Islet of Langerhans (tissue), 1 donor: ENCODE data around the gene PRC1.
A peak's percentile ranks its signal among the peaks of the same experiment; 100 is the strongest.

Experiments
- FAIRE-seq: peaks from one replicate; lab custom pipeline; 2011; peaks lifted over from hg19 to GRCh38; lab: Jason Lieb, UNC

PRC1 gene

DNA sequence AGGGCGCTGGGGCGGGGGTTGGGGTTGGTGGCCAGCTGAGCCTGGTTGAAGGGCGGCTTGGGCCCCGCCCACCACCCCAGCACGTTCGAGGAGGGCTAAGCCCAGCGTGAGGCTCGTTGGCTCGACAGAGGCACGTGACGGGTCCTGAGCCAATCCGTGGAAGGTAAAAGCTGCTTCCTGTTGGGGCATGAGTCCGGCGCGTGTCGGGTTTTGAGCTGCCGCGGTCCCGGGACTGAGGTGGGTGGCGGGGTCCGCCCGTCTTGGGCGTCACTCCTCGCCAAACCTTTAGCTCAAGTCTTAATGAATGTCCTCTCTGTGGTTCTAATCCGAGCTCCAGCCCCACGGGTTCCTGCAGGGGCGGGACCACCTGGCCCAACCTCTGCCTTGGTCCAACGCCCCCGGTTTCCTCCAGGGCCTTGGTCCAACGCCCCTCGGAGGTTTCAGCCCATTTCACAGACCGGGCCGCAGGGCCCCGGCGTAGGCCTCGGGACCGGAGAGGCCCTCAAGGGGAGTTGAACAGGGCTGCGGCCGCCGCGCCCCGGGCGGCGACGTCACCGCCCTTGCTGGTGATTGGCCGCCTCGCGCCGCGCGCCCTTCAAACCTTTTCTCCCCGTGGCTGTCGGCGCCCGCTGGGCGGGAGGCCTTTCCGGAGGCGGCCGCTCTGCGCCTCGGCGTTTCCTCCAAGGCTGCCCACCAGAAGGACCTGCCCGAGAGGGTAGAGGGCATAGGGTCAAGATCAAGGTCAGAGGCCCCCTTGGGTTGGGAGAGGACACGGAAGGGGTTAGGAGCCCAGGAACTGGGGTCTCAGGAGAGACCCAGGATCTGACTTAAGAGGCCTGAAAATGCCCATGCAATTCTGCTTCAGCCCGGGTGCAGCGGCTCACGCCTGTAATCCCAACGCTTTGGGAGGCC is 39.4 kb downstream of the PRC1 start, which contains the start of gene RCCD1:
Gene RCCD1, plus strand, starts transcription at position 173 of the 912 bp plus-strand sequence. CDS start 1,851 bp downstream, outside the sequence.
- FAIRE-seq, result peak; percentile 87

DNA sequence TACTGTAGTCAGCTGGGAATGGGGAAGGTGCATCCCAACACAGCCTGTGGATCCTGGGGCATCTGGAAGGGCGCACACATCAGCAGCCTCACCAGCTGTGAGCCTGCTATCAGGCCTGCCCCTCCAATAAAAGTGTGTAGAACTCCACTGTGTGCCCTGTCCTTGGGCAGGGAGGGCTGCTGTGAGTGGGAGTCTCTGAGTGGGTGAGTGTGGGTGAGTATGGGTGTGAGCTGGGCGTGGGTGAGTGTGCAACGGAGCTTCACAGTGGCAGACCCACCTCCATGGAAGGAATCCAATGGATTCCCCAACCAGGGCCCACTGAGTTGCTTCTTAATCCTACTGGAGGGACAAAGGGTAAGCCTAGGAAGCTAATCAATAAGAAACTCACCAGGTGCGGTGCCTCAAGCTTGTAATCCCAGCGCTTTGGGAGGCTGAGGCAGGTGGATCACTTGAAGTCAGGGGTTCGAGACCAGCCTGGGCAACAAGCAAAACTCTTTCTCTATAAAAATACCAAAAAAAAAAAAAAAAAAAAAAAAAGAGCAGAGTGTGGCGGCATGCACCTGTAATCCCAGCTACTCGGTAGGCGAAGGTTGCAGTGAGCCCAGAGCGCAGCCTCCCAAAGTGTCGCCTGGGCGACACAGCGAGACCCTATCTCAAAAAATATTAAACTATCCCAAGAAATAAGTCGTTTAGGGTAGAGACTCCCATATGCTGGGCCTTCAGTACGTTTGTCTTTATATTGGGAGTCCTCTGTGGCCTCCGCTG is 40.2 kb downstream of the PRC1 start:
- FAIRE-seq, result no peak

DNA sequence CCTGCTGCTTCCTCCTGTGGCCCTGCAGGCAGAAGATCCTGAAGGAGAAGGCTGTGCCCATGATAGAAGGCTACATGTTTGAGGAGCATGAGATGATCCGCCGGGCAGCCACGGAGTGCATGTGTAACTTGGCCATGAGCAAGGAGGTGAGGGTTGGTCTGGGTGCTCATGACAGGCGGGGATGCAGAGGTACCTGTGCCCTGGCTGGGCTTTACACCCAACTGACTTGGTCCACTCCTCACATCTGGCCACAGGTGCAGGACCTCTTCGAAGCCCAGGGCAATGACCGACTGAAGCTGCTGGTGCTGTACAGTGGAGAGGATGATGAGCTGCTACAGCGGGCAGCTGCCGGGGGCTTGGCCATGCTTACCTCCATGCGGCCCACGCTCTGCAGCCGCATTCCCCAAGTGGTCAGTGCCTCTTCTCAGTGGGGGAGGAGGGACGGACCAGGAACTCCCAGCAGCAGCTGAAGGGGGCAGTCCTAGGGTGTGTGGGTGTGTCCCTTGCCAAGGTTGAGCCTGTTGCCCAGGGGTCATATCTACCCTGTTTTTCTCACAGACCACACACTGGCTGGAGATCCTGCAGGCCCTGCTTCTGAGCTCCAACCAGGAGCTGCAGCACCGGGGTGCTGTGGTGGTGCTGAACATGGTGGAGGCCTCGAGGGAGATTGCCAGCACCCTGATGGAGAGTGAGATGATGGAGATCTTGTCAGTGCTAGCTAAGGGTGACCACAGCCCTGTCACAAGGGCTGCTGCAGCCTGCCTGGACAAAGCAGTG is 41.2 kb downstream of the PRC1 start:
- FAIRE-seq, result no peak

DNA sequence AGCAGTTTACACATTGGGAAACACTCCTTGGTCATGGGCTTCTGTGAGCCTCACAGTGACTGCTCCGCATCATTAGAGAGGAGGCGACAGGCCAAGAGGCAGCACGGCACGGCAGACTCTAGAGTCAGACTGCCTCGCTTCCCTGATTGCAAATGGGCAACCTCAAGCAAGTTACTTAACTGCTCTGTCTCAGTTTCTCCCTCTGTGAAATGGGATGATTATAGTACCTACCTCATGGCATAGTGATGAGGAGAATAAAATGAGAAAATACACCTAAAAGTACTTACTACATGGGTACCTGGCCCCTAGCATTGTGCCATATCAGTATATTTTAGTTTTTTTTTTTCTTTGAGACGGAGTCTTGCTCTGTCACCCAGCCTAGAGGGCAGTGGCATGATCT is 43.7 kb downstream of the PRC1 start:
- FAIRE-seq, result no peak

DNA sequence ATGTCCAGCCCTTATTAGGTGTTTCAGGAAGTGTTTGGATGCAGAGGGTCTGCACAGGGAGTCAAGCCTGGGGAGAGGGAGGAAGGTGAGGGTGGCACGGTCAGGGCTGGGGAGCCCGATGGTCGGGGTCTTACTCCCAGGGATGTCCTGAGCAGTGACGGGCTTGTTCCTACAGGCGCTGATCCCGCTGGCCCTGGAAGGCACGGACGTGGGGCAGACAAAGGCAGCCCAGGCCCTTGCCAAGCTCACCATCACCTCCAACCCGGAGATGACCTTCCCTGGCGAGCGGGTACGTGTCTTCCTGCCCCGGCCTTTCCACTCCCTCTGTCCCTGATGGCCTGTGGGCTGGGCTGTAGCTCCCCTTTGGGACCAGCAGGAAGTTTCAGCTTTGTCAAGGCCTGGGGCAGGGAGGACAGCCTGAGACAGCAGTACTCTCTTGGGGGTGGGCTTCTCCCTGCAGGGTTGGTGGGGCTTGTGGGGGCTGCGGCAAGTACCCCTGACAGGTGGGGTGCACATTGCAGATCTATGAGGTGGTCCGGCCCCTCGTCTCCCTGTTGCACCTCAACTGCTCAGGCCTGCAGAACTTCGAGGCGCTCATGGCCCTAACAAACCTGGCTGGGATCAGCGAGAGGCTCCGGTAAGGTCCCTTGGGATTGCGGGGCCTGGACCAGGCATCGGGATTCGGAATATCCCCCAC is 44.2 kb downstream of the PRC1 start:
- FAIRE-seq, result no peak

DNA sequence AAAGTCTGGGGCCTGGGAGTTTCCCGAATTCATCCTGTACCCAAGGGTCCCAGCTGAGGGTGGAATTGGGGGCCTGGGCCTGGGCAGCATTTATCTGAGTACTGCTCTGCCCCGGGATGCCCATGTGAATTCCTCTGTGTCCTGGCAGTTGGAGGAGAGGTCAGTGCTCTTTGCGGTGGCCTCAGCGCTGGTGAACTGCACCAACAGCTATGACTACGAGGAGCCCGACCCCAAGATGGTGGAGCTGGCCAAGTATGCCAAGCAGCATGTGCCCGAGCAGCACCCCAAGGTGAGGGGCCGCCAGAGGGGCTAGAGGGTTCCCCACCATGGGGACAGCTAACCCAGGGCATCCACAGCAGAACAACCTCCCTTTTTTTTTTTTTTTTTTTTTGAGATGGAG is 45.8 kb downstream of the PRC1 start:
- FAIRE-seq, result no peak

DNA sequence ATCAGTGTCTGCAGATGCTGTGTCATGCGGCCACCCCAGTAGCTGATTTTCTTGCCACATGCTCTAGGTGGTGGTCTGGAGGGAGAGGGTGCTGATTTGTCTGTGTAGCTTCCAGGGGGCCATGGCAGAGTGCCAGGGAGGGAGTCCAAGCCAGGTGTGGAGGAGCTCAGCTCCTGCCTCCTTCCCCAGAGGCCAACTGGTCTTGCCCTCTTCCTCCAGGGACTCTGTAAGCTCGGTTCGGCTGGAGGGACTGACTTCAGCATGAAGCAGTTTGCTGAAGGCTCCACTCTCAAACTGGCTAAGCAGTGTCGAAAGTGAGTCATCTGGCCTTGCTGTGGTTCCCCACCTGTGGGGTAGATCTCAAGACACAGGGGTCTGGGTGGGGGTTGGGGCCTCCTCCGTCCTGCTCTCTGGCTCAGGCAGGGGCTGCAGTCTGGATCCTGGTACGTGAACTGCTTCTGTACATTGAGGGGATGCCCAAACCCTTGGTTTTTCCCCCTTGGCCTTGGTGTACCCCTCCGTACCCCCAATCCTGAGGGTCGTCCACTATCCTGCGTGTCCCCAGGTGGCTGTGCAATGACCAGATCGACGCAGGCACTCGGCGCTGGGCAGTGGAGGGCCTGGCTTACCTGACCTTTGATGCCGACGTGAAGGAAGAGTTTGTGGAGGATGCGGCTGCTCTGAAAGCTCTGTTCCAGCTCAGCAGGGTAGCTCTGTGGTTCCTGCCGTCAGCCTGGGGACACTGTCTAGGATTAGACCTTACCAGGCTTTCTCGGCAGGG is 46.6 kb downstream of the PRC1 start:
- FAIRE-seq, result no peak

DNA sequence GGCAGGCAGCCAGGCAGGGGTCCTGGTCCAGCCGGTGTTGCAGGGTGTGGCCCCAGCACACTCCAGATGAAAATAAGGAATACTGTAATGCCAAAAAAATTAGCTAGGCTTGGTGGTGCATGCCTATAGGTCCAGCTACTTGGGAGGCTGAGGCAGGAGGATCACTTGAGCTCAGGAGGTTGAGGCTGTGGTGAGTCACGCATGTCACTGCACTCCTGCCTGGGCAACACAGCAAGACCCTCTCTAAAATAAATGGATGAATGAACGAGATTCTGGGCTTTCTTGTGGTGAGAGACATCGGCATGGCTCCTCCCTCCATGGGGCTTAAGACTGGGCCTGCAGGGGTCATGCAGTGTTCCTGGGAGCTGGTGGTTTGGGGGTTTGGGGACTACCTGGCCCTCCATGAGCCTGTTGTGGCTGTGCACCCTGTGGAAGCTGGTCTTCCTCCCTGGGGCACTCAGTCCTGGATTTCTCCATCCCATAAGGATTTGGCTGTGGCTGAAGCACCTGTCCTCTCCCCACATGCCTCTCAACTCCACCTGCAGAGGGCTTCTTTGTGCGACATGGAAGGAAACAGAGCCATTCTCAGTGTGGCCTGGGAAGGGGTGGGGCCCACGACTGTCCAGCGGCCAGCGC is 47.3 kb downstream of the PRC1 start:
- FAIRE-seq, result no peak

DNA sequence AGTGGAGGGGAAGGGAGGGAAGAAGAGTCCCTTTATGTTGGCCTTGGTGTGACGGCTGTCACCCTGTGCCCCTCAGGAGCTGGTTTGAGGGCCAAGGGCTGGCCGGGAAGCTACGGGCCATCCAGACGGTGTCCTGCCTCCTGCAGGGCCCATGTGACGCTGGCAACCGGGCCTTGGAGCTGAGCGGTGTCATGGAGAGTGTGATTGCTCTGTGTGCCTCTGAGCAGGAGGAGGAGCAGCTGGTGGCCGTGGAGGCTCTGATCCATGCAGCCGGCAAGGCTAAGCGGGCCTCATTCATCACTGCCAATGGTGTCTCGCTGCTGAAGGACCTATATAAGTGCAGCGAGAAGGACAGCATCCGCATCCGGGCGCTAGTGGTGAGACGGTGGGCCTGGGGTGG is 47.8 kb downstream of the PRC1 start:
- FAIRE-seq, result no peak

DNA sequence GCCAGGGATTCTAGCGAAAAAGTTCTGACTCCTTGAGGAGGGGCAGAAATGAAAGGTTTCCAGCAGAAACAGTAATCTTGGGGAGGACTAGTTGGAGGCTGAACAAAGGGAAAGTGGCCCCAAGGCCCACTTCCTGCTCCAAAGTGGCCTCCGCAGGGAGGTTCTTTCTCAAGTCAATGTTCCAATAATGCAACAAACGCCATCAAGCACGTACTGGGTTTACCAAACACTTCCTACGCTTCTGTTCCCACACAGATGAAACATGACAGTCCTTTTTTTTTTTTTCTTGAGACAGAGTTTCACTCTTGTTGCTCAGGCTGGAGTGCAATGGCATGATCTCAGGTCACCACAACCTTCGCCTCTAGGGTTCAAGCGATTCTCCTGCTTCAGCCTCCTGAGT is 49.2 kb downstream of the PRC1 start:
- no peak for FAIRE-seq

DNA sequence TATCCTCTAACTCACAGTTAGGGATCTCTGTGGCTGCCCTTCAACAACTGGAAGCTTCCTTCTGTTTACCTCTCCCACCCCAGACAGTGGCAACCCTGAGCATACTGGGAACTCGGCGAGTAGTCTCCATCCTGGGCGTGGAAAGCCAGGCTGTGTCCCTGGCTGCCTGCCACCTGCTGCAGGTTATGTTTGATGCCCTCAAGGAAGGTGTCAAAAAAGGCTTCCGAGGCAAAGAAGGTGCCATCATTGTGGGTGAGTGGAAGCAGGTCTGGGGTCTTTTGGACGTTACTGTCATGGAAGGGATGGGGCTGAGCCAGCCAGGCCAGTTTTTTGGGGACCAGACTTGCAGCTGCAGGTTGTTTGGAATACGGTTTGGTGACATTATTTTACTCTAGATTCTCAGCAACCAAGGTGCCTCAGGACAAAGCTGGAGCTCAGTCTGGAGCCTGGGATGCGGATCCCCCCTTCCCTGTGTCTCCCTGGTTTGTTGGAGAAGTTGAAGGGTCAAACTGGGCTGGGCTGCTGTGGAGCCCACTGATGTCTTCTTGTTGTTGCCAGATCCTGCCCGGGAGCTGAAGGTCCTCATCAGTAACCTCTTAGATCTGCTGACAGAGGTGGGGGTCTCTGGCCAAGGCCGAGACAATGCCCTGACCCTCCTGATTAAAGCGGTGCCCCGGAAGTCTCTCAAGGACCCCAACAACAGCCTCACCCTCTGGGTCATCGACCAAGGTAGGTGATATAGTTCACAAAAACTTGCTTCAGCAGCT is 51.8 kb downstream of the PRC1 start:
- FAIRE-seq, result no peak

DNA sequence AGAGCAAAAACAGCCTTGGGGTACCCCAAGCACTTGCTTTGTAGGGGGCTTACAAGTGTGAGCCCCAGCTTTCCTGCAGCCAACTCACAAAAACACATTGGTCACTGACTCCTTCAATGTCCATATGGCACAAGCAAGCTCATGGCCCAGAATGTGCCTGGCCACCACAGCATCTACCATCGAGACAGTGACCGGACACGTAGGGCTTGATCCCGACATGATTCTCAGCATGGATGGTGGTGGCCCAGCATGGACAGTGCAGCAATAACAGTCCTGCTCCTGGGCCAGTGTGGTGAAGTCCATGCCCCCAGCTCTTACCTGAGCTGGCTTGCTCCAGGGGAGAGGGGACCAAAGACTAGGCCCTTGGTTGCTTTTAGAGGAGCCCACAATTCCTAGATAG is 53.3 kb downstream of the PRC1 start:
- FAIRE-seq, result no peak

DNA sequence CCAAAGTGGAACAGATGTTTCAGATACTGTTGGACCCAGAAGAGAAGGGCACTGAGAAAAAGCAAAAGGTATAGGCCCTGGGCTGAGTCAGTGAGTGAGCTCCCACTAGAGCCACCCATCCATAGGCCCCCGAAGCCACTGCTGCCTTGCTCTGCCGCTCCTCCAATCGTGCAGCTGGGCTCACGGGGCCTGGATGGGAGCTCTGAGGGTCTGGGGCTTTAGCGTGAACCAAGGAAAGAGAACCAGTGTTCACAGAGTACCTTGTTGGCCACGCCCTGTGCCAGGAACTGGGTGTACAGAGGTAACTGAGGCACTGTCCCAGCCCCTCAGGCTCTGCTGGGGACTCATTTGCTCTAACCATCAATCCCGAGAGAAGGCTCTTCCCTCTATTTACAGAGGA is 54.6 kb downstream of the PRC1 start:
- FAIRE-seq, result no peak

DNA sequence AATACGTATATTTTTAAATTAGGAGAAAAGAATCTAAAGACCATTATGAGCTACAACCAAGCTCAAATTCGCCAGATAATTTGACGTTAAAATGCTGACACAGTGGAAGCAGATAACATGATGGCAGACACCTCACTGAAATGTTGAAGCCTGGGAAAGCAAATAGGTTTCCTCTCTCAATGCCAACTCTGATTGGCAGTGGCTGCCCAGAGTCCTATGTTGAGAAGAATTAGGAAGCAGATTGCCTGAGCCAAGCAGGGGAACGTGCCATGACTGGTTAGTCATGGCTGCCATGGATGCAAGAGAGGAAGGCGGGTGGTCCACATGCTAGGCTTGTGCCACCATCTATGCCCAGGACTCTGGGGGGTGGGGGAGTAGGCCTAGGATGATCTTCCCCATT is 56.1 kb downstream of the PRC1 start:
- no peak for FAIRE-seq

DNA sequence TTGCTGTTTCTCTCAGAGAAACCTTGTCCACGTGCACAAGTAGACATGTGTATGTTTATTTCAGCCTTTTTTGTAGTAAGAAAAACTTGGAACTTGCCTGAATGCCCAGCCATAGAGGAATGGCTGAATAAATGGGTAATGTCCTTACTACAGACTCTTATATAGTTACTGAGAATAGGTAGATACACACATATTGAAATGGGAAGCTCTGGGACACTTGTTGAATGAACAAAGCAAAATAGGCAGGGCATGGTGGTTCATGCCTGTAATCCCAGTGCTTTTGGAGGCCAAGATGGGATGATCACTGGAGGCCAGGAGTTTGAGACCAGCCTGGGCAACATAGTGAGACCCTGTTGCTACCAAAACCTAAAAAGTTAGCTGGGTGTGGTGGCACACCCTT is 57.5 kb downstream of the PRC1 start:
- FAIRE-seq, result no peak

DNA sequence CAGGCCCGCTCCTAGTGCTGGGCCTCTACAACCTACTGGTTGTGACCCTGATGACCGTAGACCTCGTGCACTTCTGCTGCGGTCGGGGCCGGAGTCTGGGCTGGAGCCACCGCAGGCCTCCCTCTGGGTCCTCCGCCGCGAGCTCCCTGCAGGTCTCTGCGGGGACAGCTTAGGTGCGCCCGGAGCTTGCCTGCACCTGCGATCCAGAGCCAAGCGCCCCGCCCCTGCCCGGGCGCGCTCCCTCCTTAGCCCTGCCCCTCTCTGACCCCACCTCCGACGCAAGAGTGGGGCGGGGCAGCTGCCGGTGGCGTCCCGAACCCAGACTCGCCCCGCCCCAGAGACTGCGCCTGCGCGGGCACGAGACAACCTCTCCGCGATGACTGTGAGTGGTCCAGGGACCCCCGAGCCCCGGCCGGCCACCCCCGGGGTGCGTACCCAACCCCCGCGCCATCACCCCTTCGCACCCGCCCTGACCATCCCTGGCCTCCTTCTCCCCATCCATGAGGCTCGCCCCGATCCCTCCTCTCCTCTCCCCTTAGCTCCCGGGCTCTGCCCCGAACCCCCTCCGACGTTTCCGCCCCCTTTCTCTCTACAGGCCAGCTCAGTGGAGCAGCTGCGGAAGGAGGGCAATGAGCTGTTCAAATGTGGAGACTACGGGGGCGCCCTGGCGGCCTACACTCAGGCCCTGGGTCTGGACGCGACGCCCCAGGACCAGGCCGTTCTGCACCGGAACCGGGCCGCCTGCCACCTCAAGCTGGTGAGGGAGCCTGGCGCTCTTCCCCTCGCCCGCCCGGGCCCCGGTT is 59.2 kb downstream of the PRC1 start, which contains the start of gene UNC45A:
Gene UNC45A, plus strand, starts transcription at position 337 of the 803 bp plus-strand sequence. Its CDS starts 40 bp downstream, at position 377.
- no peak for FAIRE-seq

DNA sequence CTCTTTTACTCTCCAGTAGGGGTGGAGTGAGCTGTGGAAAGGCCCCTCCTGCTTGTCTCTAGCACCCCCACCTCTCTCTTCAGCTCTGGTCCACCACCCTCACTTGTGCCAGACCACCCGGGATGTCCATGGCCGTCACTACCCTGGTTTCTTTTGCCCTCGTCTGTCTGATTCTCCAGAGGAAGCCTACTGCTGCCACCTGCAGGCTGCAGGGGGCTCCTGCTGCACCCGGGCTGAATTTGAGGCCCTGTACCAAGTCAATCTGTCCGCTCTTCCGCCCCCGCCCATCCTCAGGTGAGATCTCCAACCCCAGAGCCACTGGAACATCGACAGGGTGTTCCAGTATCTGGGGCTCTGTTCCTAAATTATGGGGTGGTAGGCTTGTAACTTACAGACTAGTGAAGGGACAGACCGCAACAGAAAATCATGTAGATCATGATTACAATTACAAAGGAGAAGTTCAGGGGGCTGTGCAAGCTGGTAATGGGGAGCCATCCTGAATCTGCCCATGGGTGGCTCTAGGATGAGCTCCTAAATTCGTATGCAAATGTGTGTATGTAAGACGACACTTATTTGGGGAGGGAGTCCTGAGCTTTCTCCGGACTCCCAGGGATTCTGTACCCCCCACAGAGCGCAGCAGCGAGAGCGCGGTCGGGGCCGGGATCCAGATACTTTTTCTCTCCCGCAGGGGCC is 59.9 kb downstream of the PRC1 start:
- FAIRE-seq, result no peak

DNA sequence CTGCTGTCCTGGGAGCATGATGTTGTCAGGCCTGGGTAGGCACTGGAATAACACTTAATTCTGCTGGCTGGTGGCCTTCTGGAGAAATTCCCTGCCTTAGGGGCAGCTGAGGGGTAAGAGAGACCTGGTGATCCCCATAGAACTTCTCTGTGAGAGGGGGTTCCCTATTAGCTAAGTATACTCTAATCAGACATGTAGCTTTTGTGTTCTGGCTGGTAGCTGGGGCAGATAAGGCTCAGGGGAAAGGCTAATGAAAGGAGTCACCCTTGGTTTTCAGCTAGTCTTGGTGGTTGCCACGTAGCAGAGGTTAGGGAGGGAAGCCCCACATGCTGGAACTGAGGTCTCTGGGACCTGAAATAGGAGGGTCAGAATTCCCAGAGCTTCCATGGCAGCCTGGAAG is 61.0 kb downstream of the PRC1 start:
- no peak for FAIRE-seq
